GM12878 (cell line): Measurements from ENCODE around the gene HEPACAM2. TPM values are rescaled to one million over a fixed set of nuclear protein-coding genes. Genes with fewer than 3 reads are reported as not detected.
A peak's percentile ranks its signal among the peaks of the same experiment; 100 is the strongest.

Experiments
- ATAC-seq: fragments of 200-7000 bp; cut with Tn5 transposase; 3 replicates; pipeline ENCODE4 v1.9.1; 2020; ENCODE audit warnings: mild to moderate bottlenecking, moderate library complexity
- BruUV-seq: library from RNA; stranded (reverse); fragments of 400-500 nt; replicated peaks from 2 replicates; lab custom pipeline; 2021; lab: Mats Ljungman, UMichigan
- CTCF ChIA-PET: fragments of 300-600 bp; sonication (Branson Sonifier 250); formaldehyde crosslinking; extraction: SDS; loops from one replicate; lab custom pipeline; 2021; ENCODE audit warnings: inconsistent platforms; lab: Yijun Ruan, JAX
- POLR2A ChIA-PET: fragments of 350-600 bp; formaldehyde crosslinking; extraction: SDS; loops from one replicate; lab custom pipeline; 2021; ENCODE audit warnings: inconsistent platforms; lab: Charles Lee
- RAD21 ChIA-PET: fragments of 300-600 bp; sonication (Branson Sonifier 250); formaldehyde crosslinking; loops from one replicate; lab custom pipeline; 2023; ENCODE audit warnings: antibody characterized with exemption; ENCODE audit not compliant: unreplicated experiment; lab: Charles Lee
- SMC1A ChIA-PET: fragments of 300-600 bp; sonication (Branson Sonifier 250); formaldehyde crosslinking; loops from one replicate; lab custom pipeline; 2023; ENCODE audit not compliant: unreplicated experiment, uncharacterized antibody; lab: Charles Lee
- DNase-seq: peaks from one replicate; pipeline ENCODE4 v3.0.0-alpha.2; 2011; ENCODE audit warnings: low read depth, low spot score
- FAIRE-seq: peaks from 3 replicates; lab custom pipeline; 2011; peaks lifted over from hg19 to GRCh38; lab: Jason Lieb, UNC
- H2AFZ ChIP-seq: 2 replicates; pipeline ENCODE4 v1.6.0; 2011; ENCODE audit warnings: low read depth, low read length, control low read depth; ENCODE audit not compliant: control insufficient read depth
- H3K27ac ChIP-seq: 2 replicates; pipeline ENCODE4 v1.5.1; 2011; ENCODE audit warnings: control low read depth; ENCODE audit not compliant: control insufficient read depth, insufficient read depth
- H3K27me3 ChIP-seq, 2 experiments: replicated peaks in 1 of 2; 2 replicates each; pipeline versions ENCODE4 v1.6.0 to v1.6.1; 2011; ENCODE audit warnings: low read length in 1 of 2; ENCODE audit not compliant: control insufficient read depth in 2 of 2, insufficient read depth in 2 of 2
- H3K36me3 ChIP-seq, 2 experiments: 2 replicates each; pipeline ENCODE4 v1.5.1; 2011; ENCODE audit warnings: low read length in 1 of 2; ENCODE audit not compliant: control insufficient read depth in 2 of 2, insufficient read depth in 2 of 2
- H3K4me1 ChIP-seq: 2 replicates; pipeline ENCODE4 v1.6.1; 2011; ENCODE audit warnings: mild to moderate bottlenecking, low read length, moderate library complexity, mixed read lengths; ENCODE audit not compliant: control insufficient read depth, insufficient read depth
- H3K4me2 ChIP-seq: 2 replicates; pipeline ENCODE4 v1.6.0; 2011; ENCODE audit warnings: control low read depth; ENCODE audit not compliant: control insufficient read depth, insufficient read depth
- H3K4me3 ChIP-seq: fragments of 200-600 bp; sonication (generic); 2 replicates; pipeline ENCODE4 v1.5.1; 2016
- H3K79me2 ChIP-seq: 2 replicates; pipeline ENCODE4 v1.6.0; 2011; ENCODE audit warnings: low read length; ENCODE audit not compliant: control insufficient read depth, insufficient read depth
- H3K9ac ChIP-seq: 2 replicates; pipeline ENCODE4 v1.8.0; 2011; ENCODE audit warnings: low read length, control low read depth, mixed read lengths; ENCODE audit not compliant: control insufficient read depth, insufficient read depth
- H3K9me3 ChIP-seq: replicated peaks from 3 replicates; pipeline ENCODE4 v1.5.1; 2011; ENCODE audit warnings: mild to moderate bottlenecking, low read length; ENCODE audit not compliant: control insufficient read depth, insufficient read depth
- H4K20me1 ChIP-seq: 2 replicates; pipeline ENCODE4 v1.6.0; 2011; ENCODE audit not compliant: control insufficient read depth, insufficient read depth
- ATF2 ChIP-seq: IDR thresholded peaks from 2 replicates; pipeline ENCODE4 v1.6.1; 2012; ENCODE audit warnings: low read length, inconsistent platforms
- ATF3 ChIP-seq: IDR thresholded peaks from 2 replicates; pipeline ENCODE4 v1.6.1; 2011; ENCODE audit warnings: low read depth, mild to moderate bottlenecking, low read length, moderate library complexity, borderline replicate concordance; ENCODE audit errors: extremely low read depth
- FOXM1 ChIP-seq: IDR thresholded peaks from 2 replicates; pipeline ENCODE4 v1.6.1; 2012; ENCODE audit warnings: low read depth, mild to moderate bottlenecking, inconsistent platforms, low read length, moderate library complexity
- JUNB ChIP-seq: IDR thresholded peaks from 2 replicates; pipeline ENCODE4 v1.6.1; 2016; ENCODE audit warnings: antibody characterized with exemption, mild to moderate bottlenecking
- NFIC ChIP-seq: IDR thresholded peaks from 2 replicates; pipeline ENCODE4 v1.6.1; 2012; ENCODE audit warnings: low read depth, mild to moderate bottlenecking, inconsistent platforms, low read length, moderate library complexity
- PKNOX1 ChIP-seq: fragments of 450-650 bp; IDR thresholded peaks from 2 replicates; pipeline ENCODE4 v1.6.1; 2016; ENCODE audit warnings: mild to moderate bottlenecking
- RUNX3 ChIP-seq: IDR thresholded peaks from 2 replicates; pipeline ENCODE4 v1.6.1; 2012; ENCODE audit warnings: low read length, inconsistent platforms
- SREBF1 ChIP-seq: IDR thresholded peaks from 2 replicates; pipeline ENCODE4 v1.6.1; 2012; ENCODE audit warnings: mild to moderate bottlenecking, low read length
- ZBTB4 ChIP-seq: fragments of 450-650 bp; formaldehyde crosslinking; IDR thresholded peaks from 2 replicates; pipeline ENCODE4 v1.4.0; 2022; ENCODE audit warnings: mild to moderate bottlenecking, moderate library complexity
- WGBS: methylation state at CpG from one replicate; pipeline ENCODE4 v1.1.6; 2016; ENCODE audit warnings: low lambda C conversion rate; ENCODE audit not compliant: insufficient replicate concordance, insufficient coverage; ENCODE audit errors: missing lambda C conversion rate; 5-methylcytosine and 5-hydroxymethylcytosine counted together
- in situ Hi-C: fragments of 300-500 bp; cut with MboI; formaldehyde crosslinking; loops from 9 replicates; pipeline ENCODE4 v1.14.3; 2018; ENCODE audit warnings: mixed read lengths
- intact Hi-C: fragments of 100-400 bp; cut with micrococcal nuclease; formaldehyde crosslinking; loops from one replicate; pipeline ENCODE4 v1.14.2; 2022; ENCODE audit not compliant: unreplicated experiment
- polyA plus RNA-seq, 11 experiments: library from polyadenylated mRNA; depleted of rRNA in 4 of 11; unstranded in 6 of 11; stranded (reverse) in 5 of 11; fragments of >200 nt; fragmentation: Nextera tagmentation in 4 of 11; fragmentation: Illumina TruSeq in 1 of 11; extraction: Ambion mirVana in 4 of 11; extraction: Trizol in 1 of 11; gene quantifications; 1 replicate in 1 of 11; 2 replicates in 10 of 11; pipeline versions ENCODE4 v1.2.1 to v1.2.3, GENCODE V29; 2011 to 2016; ENCODE audit warnings: inconsistent platforms in 2 of 11, missing spikeins in 2 of 11, low read depth in 1 of 11
- total RNA-seq, 4 experiments: library from RNA; depleted of rRNA in 3 of 4; stranded (reverse); fragments of >200 nt in 3 of 4; fragmentation: Illumina TruSeq in 1 of 4; extraction: Trizol in 1 of 4; gene quantifications; 2 replicates each; pipeline versions ENCODE4 v1.2.1 to v1.2.3, GENCODE V29; 2013 to 2021

The HEPACAM2 gene
- total and polyA plus RNA-seq, 10 of the 15 experiments (the other 5 are each of a cell fraction or from before 2014, with no cell fraction given), result 0.04 to 0.58 TPM; not detected in 8

GRCh38 chr7:93238748-93239147 lies 12.5 kb upstream of the HEPACAM2 start:
- POLR2A ChIA-PET, result no interaction called here

More at GRCh38 chr7:93238748-93239147, 12.5 kb upstream of the HEPACAM2 start:
- Histone ChIP-seq H3K27ac (no peak overlapping the region), H4K20me1 (no peaks in the 10 kb centered on the region; the same call in 1 of the 2 replicates), H3K79me2 (peaks cover under 1% of the 10 kb centered on the region), H2AFZ (no peak overlapping the region; the same call in 1 of the 2 replicates), H3K9me3 (no peaks in the 10 kb centered on the region), H3K27me3 (no peaks in the 10 kb centered on the region), H3K4me3 (no peak overlapping the region), H3K4me2 (no peak overlapping the region), H3K9ac (no peak overlapping the region), H3K36me3 (no peaks in the 10 kb centered on the region), H3K4me1 (no peaks in the 10 kb centered on the region)
- CTCF ChIA-PET, result interaction anchor here (1.2 to 3.4 kb wide), 2 partner anchors 10 to 136 kb away, joined by 3 to 18 read pairs; no protein-coding TSS in a partner anchor
- intact Hi-C loops (loop anchor here (10.0 kb wide), 1 partner anchor 644 kb away; the partner anchor contains the start of gene FAM133B), in situ Hi-C loops (no loop called here)
- WGBS, result 42% methylated on average over 2 of the region's 2 CpGs
- no TSS peak for BruUV-seq
- TF ChIP-seq JUNB (0 out of 2 replicates have a peak, but pooled peaks have one; percentile 20), RUNX3 (peak; percentile 57), ATF3 (no peak), SREBF1 (no peak), ATF2 (no peak), ZBTB4 (CRISPR knock-in tag) (no peak), FOXM1 (no peak), NFIC (peak; percentile 29; the same call in 1 of the 2 replicates), PKNOX1 (no peak)
- DNase-seq (no peak), ATAC-seq (no peak; the same call in 2 of the 3 replicates), FAIRE-seq (no peak)
- SMC1A ChIA-PET, result no interaction called here
- RAD21 ChIA-PET, result no interaction called here
